ENCODE data around the gene DCLRE1A.
"Not testable (repeated sequence)": the region's sequence is repeated elsewhere in the genome, so short reads cannot be mapped to it uniquely, and the experiment has no call there.

DCLRE1A gene

GRCh38 chr10:113858541-113858940, 4.7 kb upstream of the DCLRE1A start:
- no peak for DNase-seq (ENCODE audit: low read depth)

DNA sequence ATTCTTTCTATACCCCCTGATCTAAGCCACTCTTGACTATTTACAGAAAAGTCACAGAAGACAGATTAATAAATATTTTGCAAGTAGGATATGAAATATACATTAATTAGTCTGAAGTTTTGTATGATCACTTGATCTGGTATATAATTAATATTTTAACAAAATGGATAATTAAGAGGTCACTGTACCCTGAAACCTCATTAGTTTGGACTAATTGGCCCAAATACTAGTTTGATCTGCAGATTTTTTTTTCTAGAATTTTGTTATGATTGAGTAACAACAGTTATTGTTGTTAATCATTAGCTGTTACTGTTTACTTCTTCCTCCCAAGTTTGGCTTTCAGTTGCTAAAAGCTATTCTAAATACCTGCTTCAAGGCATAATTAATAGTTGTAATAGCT, 3.3 kb upstream of the DCLRE1A start:
- DNase-seq (ENCODE audit: low read depth), result no peak

GRCh38 chr10:113856563-113856962, 2.7 kb upstream of the DCLRE1A start:
- no peak for DNase-seq (ENCODE audit: low read depth)

GRCh38 chr10:113854761-113855588, 1.1 kb upstream of the DCLRE1A start:
- DNase-seq (ENCODE audit: low read depth), result no peak

DNA sequence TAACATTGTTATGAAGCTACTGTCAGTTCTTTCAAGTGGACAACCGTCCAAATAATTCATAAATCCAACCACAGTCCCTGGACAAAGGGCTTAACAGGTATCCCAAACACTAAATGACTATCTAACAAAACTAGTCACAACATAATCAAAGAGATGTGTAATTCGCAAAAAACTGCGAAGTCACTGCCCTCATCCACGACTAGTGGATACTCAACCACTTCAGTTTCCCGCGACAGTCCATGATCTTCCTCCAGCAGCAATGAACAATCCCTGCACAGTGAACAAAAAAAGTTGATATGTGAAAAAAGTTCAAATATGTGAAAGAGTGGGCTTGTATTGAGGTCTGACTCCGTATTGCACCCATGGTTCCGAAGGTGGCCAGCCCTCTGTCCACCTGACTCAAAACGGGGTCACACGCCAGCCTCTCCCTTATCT, 287 bp downstream of the DCLRE1A start:
- DNase-seq (ENCODE audit: low read depth), result no peak

DNA sequence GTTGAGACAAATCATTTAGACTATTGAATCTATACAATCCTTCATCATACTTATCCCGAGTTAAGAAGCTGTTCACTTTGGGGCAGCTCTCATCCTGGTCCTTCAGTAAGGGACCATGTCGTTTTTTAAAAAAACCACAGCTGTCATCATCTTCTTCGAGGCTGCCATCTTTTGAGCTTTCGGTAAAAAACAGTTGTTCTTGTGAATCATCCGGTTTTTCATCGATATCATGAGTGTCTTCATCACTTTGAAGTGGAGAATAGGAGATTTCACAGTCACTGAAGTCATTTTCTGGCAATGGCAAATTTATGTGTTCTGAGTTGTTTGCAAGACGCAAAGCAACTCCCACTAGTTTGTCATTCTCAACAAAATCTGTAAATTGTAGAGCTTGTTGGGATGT, 3.9 kb downstream of the DCLRE1A start:
- DNase-seq (ENCODE audit: low read depth), result no peak

DNA sequence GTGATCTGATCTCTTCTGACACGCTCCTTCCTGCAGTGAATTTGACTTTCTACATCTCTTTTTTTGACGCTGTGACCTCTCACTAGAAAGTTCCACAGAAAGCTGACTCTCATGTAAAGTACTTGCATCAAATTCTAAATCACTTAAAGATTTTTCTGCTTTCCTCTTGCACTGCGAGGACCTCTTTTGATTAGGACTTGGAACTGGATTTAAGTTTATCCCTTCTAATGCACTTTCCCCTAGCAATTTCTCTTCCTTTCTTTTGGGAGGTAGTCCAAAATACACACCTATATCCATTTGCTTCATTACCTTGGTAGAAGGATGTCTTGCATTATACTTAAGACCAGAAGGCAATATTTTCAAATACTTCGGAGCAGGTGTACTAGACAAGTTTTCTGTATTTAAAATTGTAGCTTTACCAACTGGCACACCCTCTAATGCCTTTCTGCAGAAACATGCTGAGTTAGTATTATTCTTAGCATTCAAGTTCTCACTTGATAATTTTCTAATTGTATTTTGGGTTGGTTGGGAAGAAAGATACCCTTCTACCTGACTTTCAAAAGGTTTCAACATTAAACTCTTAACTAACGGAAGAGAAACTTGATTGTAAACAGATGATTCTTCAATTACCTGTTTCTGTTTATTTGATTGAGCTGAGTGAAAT, 4.6 kb downstream of the DCLRE1A start:
- no peak for DNase-seq (ENCODE audit: low read depth)

GRCh38 chr10:113846036-113846435, 7.8 kb downstream of the DCLRE1A start:
- no peak for DNase-seq (ENCODE audit: low read depth)

DNA sequence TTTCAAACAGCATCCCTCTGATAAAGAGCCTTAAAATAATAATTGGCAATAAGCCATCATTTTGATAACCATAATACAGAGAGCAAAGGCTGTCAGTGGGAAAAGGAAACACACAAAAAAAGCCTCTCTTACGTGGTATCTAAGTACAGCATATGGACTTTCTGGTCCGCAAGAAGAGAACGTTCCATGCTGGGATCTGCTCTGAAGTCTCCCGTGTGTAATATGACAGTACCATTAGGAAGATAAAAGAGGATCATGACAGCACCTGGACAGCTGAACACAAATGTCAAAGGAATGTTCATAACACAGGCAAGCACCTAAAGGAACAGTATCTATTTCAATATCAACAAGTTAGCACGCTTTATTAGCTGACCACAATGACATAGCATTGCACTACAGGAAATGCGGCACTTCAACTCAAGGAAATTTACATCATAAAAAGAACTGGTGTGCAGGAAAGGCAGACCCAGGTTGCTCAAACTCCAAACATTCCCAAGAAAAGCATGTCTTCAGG, 9.9 kb downstream of the DCLRE1A start:
- DNase-seq (ENCODE audit: low read depth), result no peak

DNA sequence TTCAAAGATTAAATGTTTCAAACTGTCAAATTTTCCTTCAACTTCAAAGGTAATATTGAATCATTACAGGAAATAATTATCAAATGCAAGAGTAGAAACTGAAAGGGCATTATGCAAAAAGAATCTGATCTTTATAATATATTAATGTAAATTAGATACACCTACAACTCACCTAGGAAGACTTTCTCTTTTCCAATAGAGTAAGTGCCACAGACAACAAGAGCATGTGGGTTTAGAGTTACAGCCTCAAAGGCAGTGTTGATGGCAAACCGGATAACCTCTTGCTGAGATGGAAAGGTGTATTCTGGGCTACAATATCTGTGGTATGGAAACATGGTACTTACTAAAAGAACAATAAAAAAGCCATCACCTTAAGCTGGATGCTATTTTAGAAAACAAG, 11.7 kb downstream of the DCLRE1A start:
- no peak for DNase-seq (ENCODE audit: low read depth)

DNA sequence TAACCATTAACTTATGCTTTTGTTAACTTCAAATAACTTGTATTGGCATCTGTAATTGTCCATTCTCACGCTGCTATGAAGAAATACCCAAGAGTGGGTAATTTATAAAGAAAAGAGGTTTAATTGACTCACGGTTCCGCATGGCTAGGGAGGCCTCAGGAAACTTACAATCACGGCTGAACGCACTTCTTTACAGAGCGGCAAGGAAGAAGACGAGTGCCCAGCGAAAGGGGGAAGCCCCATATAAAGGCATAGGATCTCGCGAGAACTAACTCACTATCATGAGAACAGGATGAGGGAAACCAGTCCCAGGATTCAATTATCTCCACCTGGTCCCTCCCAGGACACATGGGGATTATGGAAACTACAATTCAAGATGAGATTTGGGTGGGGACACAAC, 25.3 kb downstream of the DCLRE1A start:
- not testable (repeated sequence) for DNase-seq (ENCODE audit: low read depth)

- DNase-seq (ENCODE audit: low read depth), result no peak
Observed at GRCh38 chr10:113825791-113826190, 28.1 kb downstream of the DCLRE1A start.

GRCh38 chr10:113823389-113823788, 30.5 kb downstream of the DCLRE1A start:
- no peak for DNase-seq (ENCODE audit: low read depth)

GRCh38 chr10:113822174-113822573, 31.7 kb downstream of the DCLRE1A start:
- no peak for DNase-seq (ENCODE audit: low read depth)

GRCh38 chr10:113821306-113821705, 32.6 kb downstream of the DCLRE1A start:
- DNase-seq (ENCODE audit: low read depth), result not testable (repeated sequence)

DNA sequence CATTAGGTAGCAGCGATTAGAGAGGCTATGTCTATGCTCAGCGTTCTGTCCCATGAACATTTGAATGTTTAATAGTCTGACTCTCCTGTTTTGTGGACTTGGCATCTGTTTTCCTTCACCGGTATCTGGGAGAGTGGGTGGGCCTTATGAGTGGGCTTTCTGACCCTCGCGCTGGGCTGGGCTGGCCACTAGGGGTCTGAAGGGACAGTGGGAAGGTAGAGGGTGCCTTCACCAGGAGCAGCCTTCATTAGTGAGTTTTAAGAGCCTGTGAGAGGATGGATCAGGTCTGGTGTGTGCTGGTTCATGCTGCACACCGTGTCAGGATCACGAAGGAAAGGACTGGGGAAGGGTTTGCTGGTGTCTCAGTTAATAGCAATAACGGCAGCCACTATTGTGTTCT, 33.4 kb downstream of the DCLRE1A start:
- no peak for DNase-seq (ENCODE audit: low read depth)

- DNase-seq (ENCODE audit: low read depth), result no peak
Observed at GRCh38 chr10:113819989-113820388, 33.9 kb downstream of the DCLRE1A start.

DNA sequence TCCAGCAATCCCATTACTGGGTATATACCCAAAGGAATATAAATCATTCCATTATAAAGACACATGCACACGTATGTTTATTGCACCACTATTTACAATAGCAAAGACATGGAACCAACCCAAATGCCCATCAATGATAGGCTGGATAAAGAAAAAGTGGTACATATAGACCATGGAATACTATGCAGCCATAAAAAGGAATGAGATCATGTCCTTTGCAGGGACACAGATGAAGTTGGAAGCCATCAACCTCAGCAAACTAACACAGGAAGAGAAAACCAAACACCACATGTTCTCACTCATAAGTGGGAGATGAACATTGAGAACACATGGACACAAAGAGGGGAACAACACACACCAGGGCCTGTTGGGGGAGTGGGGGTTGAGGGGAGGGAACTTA, 39.2 kb downstream of the DCLRE1A start:
- not testable (repeated sequence) for DNase-seq (ENCODE audit: low read depth)

DNA sequence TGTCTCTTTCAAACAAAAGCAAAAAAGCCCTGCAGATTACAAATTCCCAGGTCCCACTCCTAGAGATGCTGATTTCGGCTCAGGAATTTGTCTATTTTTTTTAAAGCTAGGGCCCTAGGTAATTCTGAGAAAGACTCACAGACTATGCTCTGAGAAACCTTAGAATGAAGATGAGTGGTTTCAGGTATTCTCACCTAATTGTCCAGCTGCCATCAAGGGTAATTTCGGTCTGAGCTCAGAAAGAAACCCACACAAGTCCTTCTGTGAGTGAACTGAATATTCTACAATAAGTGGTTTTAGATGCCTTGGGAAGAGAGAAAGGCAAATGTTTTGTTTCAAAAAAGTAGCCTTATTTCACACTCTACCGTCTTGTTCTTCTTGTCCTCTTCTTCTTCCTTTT, 45.7 kb downstream of the DCLRE1A start:
- DNase-seq (ENCODE audit: low read depth), result no peak

DNA sequence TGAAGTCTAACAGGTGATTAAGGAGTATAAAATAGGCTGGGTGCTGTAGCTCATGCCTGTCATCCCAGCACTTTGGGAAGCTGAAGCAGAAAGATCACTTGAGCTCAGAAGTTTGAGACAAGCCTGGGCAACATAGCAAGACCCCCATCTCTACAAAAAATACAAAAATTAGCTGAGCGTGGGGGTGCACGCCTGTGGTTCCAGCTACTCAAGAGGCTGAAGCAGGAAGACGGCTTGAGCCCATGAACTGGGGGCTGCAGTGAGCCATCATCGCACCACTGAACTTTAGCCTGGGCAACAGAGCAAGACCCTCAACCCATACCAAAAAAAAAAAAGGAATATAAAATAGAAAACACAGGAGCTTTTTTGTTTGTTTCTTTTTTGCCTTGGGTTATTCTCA, 47.4 kb downstream of the DCLRE1A start:
- no peak for DNase-seq (ENCODE audit: low read depth)

DNA sequence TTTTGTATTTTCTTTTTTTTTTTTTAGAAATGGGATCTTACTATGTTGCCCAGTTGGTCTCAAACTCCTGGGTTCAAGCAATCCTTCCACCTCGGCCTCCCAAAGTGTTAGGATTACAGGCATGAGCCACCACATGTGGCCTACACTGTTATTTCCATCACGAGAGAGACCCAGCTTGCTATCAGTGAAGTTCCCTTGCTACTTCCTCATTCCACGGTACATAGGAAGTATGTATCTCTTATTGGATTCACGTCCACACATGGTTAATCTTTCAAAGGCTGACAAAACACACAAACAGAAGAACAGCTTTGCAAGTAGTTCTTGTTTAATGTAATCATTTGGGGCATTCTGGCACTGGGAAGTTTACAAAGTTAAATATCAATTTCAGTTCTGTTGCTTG, 50.9 kb downstream of the DCLRE1A start:
- no peak for DNase-seq (ENCODE audit: low read depth)

DNA sequence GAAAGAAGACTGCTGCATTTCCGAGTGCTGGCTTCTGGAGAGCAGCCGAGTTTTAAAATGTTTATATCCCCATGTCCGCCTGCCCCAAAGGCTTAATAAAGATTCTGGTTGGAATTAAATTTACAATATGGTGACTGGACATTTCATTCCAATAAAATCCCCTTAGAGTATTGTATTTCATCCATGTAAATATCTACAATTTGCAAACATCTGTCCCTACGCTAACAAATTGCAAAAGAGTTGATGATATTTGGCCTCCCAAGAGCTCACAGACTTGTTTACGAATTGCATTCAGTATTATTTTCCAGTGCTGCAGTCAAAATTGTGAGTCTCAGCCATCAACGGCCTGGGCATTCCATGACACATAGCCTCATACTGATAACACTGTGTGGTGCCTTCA, 52.3 kb downstream of the DCLRE1A start:
- no peak for DNase-seq (ENCODE audit: low read depth)

DNA sequence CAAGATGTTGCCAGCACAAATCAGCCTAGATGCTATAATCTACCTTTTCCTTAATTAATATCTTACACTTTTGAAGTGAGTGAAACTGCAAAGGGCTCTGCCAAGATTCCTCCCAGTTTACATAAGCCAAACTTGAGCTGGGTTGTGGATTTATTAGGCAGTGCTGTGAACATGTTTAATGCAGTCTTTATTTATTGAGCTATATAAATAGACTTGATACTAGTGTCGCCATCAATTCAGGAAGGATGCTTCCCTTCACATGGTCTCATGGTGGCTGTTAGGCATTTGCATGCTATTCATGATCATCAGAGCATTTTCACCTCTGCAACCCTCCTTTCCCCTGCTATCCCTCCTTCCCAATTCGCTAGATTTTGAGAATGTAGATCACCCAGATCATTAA, 62.2 kb downstream of the DCLRE1A start:
- DNase-seq (ENCODE audit: low read depth), result no peak

Data from stimulated activated CD8-positive, alpha-beta memory T cell treated with anti-CD3 and anti-CD28 coated beads, Interleukin-15, amount 100 ng/mL, for 1 hour (primary cell).